ENCODE results near the gene FZD2.

The FZD2 gene

DNA sequence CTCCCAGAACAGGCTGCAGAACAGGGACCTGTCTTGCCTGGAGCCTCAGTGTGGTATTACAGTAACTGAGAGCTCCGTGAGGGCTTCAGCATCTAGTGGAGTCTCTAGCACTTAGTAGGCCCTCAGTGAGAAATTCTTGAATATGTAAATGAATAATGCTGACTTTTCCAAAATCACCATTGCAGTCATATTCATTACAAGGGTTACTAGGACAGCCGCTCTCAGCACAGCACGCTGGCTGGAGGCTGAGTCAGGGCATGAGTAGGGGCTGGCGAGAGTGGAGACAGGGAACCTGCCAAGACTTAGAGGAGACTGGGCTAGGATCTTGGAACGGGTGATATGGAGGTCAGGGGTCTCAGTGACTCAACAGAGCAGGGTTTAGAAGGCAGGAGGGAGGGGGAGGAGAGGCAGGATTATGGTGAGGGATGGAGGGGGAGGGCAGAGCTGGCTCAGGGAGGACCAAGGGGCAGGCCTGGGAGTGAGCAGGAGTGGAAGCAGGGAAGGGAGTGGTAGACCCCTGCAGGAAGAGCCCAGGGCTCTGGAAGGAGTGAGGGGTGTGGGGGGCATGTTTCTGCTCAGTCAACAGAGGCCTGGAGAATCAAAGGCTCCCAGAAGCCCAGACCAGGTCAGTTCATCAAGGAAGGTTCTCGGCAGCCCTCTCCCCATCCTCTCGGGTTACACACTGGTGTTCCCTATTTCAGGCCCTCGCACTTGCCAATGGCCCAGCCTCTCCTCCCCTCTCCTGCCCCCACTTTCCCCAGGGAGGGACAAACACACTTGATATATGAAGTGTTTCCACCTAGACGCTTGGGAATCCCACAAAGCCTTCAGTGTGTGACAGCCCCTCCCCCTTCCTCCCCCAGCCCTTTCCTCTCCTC lies 42.3 kb downstream of the FZD2 start:
- in situ Hi-C loops (cut with MboI; ENCODE audit: low pct_unique_long_range_greater_than_20kb, low sequenced_read_pairs): no loop called here
- DNase-seq: no peak

DNA sequence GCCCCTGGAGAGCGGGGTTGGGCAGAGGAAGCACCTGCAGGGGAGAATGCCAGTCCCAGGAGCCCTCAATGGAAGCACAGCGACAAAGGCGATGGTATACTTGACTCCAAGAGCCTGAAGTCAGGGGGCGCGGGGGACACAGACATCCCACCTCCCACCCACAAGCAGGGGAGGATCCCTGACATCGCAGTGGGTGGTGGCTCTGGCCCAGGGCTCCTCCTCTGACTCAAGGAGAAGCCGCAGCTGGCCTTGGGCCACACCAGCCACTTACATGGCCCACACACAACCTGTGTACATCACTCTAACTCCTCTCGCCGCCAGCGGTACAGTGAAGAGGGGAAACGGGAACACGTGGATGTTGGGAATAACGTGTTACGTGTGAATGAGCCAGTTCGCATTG lies 44.3 kb downstream of the FZD2 start:
- in situ Hi-C loops (cut with MboI; ENCODE audit: low pct_unique_long_range_greater_than_20kb, low sequenced_read_pairs): no loop called here

DNA sequence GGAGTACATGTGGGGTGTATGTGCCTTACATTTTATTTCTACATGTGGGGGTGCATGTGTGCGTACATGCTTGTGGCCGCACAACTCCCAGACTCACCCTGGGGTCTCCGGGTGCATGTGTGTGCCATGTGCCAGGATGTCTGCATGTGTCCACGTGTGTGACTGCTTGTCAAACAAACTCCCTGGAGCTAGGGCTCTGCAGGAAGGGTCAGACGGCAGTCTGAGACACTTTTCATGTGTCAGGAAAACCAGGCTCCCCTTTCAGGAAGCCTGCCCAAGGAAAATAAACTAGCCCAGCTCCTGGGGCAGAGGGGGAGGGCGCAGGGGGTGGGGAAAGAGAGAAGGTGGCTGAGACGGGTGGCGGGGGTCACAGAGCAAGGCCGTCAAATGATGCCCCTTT lies 44.7 kb downstream of the FZD2 start:
- in situ Hi-C loops (cut with MboI; ENCODE audit: low pct_unique_long_range_greater_than_20kb, low sequenced_read_pairs): no loop called here
- no peak for DNase-seq

More for the DNA sequence above, 44.3 kb downstream of the FZD2 start:
- no peak for DNase-seq

DNA sequence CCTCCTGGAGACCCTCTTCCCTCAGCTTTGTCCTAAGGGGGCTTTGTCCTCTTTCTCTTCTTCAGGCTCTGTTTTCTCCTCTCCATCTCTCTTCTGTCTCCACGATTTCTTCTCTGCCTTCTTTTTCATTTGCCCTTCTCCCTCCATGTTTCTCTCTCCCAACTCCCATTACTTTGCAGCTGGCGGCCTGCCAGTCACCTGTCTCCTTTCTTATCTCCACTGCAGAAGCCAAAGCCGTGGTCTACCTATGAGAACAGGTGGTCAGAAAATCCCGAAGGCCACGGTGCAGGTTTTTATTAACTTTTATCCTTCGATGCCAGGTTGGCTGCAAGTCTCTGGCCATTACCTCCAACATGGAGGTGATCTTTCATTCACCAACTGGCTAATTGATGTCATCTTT lies 45.1 kb downstream of the FZD2 start:
- DNase-seq: no peak
- in situ Hi-C loops (cut with MboI; ENCODE audit: low pct_unique_long_range_greater_than_20kb, low sequenced_read_pairs): no loop called here

DNA sequence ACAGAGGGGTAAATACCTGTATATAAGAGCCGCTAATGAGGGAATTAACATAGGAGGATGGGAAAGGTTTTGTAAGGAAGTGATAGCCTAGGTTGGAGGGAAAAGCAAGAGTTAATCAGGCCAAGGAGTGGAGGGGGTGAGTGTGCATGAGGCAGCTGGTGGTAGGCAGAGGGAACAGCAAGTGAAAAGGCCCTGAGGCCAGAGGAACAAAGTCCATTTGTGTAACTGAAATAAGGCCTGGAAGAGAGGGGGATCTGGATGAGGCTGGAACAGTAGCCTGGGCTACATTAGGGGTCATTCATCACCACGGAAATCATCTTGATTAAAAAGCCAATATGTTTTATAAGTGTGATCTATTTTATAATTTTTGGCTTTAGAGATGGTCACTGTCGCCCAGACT lies 45.7 kb downstream of the FZD2 start:
- no peak for DNase-seq
- in situ Hi-C loops (cut with MboI; ENCODE audit: low pct_unique_long_range_greater_than_20kb, low sequenced_read_pairs): no loop called here

DNA sequence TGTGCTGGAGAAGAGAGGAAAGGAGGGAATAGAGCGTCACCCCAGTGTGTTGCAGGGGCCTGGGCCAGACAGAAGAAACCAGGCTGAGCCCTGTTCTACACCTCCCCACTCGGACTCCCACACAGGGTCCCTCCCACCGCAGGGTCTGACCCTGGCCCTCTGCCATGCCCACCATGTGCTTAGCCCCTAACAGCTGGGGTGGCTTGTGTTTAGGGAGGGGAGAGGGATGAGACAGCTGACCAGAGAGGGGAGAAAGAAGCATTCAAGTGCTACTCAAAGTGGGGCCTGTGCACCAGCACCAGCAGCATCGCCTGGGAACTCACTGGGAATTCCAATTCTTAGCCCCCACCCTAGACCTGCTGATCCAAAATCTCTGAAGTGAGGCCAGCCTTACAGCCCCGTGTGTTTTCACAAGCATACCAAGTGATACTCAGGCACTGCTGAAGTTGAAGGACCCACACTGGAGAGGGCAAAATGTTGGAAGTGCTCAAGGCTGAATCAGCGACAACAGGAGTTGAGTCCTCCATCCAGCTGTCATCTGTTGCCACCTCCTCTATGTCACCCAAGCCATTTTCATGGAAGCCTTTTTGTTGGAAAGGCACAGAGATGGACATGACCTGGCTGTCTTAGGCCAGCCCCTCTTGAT lies 47.0 kb downstream of the FZD2 start:
- in situ Hi-C loops (cut with MboI; ENCODE audit: low pct_unique_long_range_greater_than_20kb, low sequenced_read_pairs): no loop called here
- DNase-seq: no peak

DNA sequence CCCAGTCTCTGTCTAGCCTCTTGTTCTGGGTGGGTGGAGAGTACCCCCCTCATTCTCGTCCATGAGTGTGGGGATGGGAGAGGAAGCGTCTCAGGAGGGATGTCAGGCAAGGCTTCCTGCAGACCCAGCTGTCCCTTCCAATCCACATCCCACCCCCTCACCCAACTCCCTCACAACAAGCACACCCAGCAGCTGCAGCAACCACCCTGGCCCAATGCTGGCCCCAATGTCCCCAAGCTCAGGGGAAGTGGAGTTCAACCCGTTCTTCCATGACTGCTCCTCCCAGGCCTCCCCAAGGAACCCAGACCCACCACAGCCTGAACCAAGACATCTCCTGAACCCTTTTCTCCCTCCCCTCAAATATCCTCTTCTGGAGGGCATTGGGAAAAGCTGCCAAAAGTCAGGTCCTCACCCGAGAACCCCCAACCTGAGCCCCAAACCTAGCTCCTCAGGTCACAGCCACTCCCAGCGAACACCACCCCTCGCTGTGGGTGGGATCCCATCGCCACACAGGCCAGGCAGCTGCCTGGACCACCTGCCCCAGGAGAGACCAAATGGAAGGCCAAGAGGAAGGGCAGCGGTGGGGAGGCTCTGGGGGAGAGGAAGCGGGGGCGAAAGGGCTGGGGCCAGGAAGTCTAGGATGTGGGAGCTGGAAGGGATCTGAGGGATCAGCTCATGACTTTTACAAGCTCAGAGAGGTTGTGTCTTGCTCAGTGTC lies 47.6 kb downstream of the FZD2 start:
- in situ Hi-C loops (cut with MboI; ENCODE audit: low pct_unique_long_range_greater_than_20kb, low sequenced_read_pairs): no loop called here
- DNase-seq: no peak

DNA sequence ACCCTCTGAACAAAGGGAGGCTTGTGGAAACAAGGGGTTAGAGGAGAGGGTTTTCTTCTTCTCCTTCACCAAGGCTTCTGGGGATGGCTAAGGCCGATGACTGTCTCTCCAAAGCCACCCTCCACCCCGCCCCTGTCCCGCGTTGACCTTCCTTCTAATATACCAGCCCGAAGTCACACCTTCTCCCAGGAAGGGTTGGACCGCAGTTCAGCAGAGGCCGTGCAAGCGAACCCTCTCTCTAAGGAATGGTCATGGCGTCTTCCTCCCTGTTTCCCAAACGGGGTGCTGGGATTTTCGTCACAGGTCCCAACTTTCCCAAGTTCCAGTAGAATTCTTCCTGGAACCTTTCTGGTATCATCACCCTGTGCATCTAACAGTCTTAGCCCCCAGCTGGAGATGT lies 49.4 kb downstream of the FZD2 start:
- no peak for DNase-seq
- in situ Hi-C loops (cut with MboI; ENCODE audit: low pct_unique_long_range_greater_than_20kb, low sequenced_read_pairs): no loop called here

DNA sequence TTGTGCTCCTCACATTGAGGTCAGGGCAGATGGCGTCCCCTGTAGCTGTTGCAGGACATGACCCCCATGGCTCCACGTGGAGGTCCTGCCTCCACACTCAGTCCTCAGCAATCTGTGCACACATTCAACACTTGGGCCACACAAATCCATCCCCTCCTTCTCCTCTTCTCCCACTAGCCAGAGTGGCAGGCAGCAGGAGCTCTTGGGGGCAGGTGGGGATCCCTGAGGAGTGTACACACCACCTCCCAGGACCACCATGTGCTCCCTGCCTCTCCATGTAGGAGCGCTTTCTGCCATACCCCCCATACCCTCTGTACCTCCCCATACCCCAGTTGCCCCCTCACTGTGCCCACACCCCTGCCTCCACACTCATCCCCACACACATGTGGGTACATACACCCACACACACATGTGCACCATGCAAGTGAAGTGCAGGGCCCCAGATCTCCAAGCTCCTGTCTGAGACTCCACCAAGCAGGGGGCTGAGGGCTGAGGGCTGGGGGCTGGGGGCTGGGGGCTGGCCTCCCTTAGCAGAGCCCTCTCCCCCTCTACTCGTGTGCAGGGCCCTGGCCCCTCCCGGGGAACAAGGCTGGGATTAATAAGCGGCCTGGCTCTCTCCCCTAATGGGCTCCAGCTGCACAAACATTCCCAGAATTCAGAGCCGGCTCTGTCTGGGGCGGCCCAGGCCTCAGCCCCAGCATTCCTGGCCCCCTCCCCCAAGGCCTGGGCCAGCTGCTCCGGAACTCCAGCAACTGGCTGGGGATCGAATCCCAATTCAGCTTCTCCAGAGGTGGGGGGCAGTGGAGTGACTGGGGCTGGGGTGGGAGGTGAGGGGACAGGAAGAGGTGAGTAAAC lies 50.8 kb downstream of the FZD2 start:
- DNase-seq: no peak
- in situ Hi-C loops (cut with MboI; ENCODE audit: low pct_unique_long_range_greater_than_20kb, low sequenced_read_pairs): no loop called here

DNA sequence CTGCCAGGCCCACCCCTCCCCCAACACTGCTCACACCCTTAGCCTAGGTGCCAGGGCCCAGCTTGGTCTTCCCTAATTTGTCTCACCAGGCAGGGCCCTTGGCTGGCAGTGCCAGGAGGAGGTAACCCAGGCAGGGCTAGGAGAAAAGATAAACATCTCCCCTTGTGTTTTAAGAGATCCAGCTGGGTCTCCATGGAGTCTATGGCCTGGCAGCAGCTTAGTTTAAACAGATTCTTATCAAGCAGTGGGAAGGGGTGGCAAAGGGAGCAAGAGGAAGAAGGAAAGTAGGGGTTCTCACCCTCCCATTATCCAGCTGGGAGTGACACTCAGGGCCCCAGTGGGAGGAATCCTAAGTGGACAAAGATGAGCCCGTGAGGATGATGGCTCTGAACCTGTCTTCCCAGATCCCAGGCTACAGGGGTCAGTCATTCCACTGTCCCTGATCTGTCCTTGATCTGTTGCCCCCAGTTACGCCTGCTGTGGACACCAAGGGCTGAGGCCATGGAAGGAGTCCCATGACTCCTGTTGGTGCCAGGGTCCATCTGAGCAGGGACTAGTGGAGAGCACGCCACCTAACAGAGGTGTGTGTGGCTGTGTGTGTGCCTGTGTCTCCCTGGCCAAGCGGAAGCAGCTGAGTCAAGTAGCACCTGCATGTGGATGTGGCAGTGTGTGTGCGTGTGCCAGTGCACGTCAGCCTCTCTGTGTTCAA lies 51.6 kb downstream of the FZD2 start:
- in situ Hi-C loops (cut with MboI; ENCODE audit: low pct_unique_long_range_greater_than_20kb, low sequenced_read_pairs): no loop called here

DNA sequence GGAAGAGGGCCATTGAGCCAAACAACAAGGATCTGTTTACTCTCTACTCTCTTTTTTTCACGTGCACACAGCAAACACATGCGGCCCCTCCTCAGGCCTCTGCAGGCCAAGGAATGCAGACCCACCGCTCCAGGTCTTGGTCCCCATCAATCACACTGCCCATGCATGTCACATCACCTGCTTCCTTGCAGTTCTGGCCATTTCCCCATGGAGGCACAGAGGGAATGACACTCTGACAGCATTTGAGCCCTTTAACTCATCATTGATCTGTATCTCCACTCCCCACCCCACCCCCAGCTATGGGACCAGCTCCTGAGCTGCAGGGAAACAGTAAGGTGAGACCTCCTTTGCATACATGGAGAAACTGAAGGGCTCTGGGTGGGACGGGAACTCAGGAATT lies 53.0 kb downstream of the FZD2 start:
- in situ Hi-C loops (cut with MboI; ENCODE audit: low pct_unique_long_range_greater_than_20kb, low sequenced_read_pairs): no loop called here
- no peak for DNase-seq

More for the DNA sequence above, 51.6 kb downstream of the FZD2 start:
- DNase-seq: no peak

Data from KBM-7 (cell line).